ENCODE data around the gene TMC2.
"Not testable (repeated sequence)": the region's sequence is repeated elsewhere in the genome, so short reads cannot be mapped to it uniquely, and the experiment has no call there.

TMC2 gene

DNA sequence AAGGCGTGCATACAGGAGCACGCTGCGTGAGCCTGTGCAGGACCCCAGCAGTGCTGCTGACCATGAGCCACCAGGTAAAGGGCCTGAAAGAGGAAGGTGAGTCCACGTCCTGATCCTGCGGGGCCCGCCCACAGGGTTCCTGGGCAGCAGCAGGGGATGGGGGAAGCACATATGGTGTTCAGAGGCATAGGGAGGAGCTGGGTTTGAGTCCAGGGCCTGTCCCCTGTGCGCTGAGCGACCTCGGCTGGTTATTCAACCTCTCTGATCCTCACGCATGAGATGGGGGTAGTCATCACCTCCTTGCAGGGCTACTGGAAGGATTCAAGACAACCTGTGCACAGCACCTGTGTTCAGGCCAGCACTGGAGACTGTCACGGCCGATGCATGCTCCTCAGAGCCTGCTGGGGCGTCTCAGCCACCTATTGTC lies at the start of gene TMC2:
Gene TMC2 (plus strand): TSS at position 14 of the 427 bp plus-strand sequence. CDS start 49 bp downstream, at position 63.
- no peak for DNase-seq (ENCODE audit: low read depth, low spot score)

- DNase-seq (ENCODE audit: low read depth, low spot score): not testable (repeated sequence)
Measured at GRCh38 chr20:2502808-2503384, 33.5 kb upstream of the TMC2 start.

DNA sequence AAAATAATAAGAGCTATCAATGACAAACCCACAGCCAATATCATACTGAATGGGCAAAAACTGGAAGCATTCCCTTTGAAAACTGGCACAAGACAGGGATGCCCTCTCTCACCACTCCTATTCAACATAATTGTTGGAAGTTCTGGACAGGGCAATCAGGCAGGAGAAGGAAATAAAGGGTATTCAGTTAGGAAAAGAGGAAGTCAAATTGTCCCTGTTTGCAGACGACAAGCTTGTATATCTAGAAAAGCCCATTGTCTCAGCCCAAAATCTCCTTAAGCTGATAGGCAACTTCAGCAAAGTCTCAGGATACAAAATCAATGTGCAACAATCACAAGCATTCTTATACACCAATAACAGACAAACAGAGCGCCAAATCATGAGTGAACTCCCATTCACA lies 31.6 kb upstream of the TMC2 start:
- not testable (repeated sequence) for DNase-seq (ENCODE audit: low read depth, low spot score)

DNA sequence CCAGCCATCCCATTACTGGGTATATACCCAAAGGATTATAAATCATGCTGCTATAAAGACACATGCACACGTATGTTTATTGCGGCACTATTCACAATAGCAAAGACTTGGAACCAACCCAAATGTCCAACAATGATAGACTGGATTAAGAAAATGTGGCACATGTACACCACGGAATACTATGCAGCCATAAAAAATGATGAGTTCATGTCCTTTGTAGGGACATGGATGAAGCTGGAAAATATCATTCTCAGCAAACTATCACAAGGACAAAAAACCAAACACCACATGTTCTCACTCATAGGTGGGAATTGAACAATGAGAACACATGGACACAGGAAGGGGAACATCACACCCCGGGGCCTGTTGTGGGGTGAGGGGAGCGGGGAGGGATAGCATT lies 29.9 kb upstream of the TMC2 start:
- not testable (repeated sequence) for DNase-seq (ENCODE audit: low read depth, low spot score)

- DNase-seq (ENCODE audit: low read depth, low spot score): no peak
Measured at GRCh38 chr20:2507464-2507863, 28.9 kb upstream of the TMC2 start.

GRCh38 chr20:2507875-2508630 lies 28.3 kb upstream of the TMC2 start:
- no peak for DNase-seq (ENCODE audit: low read depth, low spot score)

DNA sequence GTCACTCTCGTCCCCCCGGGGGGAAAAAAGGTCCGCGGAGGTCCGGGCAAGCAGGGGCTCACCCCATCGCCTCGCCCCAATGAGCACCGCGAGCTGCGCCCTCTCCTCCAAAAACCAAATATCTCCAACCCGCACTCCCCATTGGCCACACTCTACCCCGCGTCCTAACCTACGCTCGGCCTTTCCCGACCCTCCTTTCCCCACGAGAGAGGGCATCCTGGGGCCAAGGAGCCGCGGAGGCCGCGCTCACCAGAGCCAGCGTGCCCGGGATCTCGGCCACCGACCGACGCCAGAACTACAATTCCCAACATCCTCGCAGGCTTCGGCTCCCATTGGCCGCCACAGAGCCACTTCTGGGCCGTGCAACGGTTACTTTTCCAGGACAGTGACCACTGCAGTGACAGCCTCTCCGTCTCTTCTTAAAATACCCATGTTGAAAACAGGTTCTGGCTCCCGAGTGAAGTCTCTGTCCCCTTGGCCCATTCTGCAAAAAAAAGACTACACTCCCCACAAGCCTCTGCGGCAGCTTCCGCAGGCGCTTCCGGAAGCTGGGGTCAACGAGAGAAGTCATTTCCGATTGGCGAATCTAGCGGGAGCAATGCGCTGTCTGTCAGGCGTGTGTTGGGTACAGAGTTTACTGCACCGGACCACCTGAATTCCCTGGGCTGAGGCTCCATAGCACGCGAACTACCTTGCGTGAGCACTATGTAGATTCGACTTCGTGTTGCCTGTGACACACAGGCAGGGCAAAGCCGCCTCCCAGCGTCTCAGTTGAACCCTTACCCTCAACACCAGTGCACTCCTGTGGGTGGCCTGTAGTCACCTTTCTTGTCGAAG lies 27.5 kb upstream of the TMC2 start, which contains the start of gene ZNF343:
Gene ZNF343 (minus strand): TSS at position 285 of the 837 bp plus-strand sequence. CDS start 15,020 bp downstream, outside the sequence.
- DNase-seq (ENCODE audit: low read depth, low spot score): peak; percentile 63

- no peak for DNase-seq (ENCODE audit: low read depth, low spot score)
Measured at GRCh38 chr20:2509468-2509781, 26.9 kb upstream of the TMC2 start.

- DNase-seq (ENCODE audit: low read depth, low spot score): no peak
Measured at GRCh38 chr20:2509794-2510193, 26.6 kb upstream of the TMC2 start.

DNA sequence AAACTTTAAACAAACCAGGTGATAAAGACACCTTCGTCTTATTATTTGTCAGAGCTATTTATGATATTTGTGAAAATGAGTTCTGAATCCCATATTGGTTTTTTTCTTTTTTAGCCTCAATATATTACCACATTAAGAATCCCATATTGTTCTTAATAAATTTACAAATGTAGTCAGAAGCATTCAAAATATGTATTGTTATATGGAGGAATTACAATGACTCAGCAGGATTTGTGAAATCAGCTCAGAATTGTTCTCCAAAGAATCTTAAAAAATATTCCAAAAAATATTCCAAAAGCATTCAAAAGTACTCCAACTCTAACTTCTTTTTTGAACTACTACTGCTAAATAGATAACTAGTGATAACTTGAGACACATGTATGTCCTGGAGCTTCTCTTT lies 21.2 kb upstream of the TMC2 start:
- no peak for DNase-seq (ENCODE audit: low read depth, low spot score)

DNA sequence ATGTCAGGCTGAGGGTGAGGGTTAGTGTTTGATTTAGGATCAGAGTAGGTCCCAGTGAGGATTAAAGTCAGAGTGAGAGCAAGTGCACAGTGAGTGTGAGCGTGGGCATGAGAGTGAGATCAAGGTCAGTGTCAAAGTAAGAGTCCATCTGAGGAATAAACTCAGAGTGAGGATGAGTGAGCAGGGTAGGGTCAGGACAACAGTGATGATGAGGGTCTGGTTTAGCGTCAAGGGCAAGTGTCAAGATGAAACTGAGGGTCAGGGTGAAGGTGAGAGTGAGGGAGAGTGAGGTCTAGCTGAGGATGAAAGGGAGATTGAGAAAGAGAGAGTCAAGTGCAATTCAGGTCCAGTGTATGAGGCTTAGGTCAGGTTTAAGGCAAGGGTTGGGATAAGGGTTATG lies 20.0 kb upstream of the TMC2 start:
- no peak for DNase-seq (ENCODE audit: low read depth, low spot score)

DNA sequence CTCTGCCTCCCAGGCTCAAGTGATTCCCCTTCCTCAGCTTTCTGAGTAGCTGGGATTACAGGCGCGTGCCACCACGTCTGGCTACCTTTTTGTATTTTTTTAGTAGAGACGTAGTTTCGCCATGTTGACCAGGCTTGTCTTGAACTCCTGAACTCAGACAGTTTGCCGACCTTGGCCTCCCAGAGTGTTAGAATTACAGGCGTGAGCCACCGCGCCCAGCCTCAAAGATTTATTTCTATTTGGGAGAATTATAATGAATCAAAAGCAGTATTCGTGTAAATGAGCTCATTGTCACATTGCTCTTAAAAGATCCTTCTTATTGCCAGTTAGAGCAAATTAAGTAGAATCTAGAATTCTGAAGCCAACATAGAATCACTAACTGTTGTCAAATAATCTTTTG lies 18.3 kb upstream of the TMC2 start:
- DNase-seq (ENCODE audit: low read depth, low spot score): no peak

- DNase-seq (ENCODE audit: low read depth, low spot score): no peak
Measured at GRCh38 chr20:2518558-2518957, 17.8 kb upstream of the TMC2 start.

GRCh38 chr20:2519115-2519809 lies 17.1 kb upstream of the TMC2 start:
- DNase-seq (ENCODE audit: low read depth, low spot score): no peak

GRCh38 chr20:2520617-2521016 lies 15.8 kb upstream of the TMC2 start:
- DNase-seq (ENCODE audit: low read depth, low spot score): no peak

DNA sequence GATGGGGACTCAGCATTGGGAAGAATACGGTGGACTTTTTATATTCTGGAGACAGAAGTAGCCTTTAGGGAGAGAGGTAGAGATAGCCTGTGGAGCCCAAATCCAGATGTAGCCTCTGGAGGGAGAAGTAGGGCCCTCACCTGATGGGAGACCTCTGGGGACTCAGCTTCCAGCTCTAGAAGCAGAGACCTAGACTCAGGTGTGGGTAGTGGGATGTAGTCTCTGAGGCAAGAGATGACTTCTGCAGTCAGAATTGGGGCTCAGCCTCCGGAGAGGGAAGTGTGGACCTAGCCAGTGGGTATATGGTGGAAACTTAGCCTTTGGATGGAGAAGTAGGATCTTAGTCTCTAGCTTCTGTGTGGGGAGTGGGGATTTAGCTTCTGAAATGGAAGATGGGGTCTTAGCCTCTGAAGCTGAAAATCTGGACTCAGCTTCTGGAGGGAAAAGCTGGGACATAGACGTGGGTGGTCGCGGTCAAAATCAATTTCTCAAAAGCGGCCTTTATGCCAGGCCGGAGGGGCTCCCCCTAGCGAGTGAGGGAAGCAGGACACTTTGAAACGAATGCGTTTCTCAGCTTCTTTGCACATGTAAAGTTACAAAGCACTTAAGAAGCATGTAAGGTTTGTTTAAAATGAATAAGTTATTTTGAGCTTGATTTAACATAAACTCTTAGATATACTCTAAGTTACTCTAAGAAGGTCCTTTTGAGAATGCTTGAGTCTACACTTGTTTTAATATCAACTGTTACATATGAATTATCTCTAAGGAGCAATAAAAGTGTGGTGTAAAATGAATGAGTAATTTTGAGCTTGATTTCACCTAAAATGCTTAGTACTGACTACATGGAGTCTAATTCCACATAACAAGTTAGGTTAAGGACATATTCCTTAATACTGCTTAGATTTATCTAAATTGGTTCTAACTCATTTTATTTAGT lies 14.7 kb upstream of the TMC2 start:
- peak; percentile 28 for DNase-seq (ENCODE audit: low read depth, low spot score)

GRCh38 chr20:2522826-2523429 lies 13.4 kb upstream of the TMC2 start:
- DNase-seq (ENCODE audit: low read depth, low spot score): not testable (repeated sequence)

DNA sequence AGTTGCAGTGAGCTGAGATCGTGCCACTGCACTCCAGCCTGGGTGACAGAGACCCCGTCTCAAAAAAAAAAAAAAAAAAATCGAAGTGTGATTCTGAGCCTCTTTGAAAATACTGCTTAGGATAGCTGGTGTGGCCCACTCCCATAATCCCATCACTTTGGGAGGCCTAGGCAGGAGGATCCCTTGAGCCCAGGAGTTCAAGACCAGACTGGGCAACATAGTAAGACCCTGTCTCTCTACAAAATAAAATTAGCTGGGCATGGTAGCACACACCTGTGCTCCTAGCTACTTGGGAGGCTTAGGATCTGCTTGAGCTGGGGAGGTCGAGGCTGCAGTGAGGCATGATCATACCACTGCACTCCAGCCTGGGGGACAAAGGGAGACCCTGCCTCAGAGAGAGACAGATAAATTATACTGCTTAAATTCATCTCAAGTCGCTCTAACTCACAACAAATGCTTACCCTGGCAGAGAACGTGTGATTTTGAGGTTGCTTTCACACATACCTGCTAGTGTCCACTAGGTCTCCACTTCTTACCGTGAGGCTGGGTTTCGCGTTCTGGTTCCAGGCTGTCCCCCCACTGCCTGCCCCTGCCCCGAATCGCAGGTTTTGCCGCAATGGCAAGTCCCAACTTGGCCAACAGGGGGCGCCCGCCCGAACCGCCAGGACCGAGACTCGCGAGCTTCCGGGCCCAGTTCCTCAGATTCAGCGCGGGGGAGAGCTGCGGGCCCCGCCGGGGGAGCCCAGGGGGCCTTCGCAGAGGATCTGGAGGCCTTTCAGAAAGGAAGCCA lies 12.3 kb upstream of the TMC2 start:
- DNase-seq (ENCODE audit: low read depth, low spot score): peak; percentile 83

DNA sequence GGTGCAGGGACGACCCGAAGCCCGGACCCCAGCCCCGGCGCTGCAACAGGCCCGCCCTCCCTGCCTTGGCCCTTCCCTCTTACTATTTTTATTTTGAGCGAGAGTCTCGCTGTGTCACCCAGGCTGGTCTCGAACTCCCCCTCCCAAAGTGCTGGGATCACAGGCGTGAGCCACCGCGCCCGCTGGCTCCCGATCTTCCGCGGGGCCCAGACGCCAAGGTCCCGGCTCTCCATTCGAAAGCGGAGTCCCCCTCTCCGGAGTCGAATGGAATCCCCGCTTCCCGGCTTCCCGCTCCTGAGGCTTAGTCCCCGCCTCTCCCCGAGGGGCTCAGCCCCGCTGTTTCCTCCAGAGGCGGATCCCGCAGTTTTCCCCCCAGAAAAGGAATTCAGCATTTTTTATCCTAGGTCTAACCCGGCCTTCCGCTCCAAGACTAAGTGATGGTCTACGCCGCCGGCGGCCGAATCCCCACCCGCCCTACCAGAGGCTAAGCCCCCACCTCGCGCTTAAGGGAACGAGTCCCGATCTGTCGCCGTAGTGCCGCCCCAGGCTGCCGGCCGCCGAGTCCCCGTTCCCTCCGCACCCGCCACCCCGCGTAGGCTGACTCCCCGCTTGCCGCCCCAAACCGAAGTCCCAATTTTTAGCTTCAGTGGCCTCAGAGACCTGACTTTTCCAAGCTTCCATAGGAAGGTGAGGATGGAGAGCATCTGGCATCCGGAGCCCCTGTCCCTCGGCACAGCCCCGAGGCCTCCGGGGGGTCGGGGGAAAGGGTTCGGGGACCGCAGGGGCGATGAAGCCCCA lies 11.5 kb upstream of the TMC2 start:
- DNase-seq (ENCODE audit: low read depth, low spot score): no peak

All from activated CD4-positive, CD25-positive, alpha-beta regulatory T cell treated with anti-CD3 and anti-CD28 coated beads, Interleukin-2, amount 50 U/mL, for 16 hours (primary cell).